HepG2 (cell line): Measurements from ENCODE around the gene RNF10. TPM values are rescaled to one million over a fixed set of nuclear protein-coding genes. Genes with fewer than 3 reads are reported as not detected.
A peak's percentile ranks its signal among the peaks of the same experiment; 100 is the strongest.

Experiments
- ATAC-seq: fragments of 200-7000 bp; cut with Tn5 transposase; 3 replicates; pipeline ENCODE4 v1.9.1; 2020; ENCODE audit warnings: mild to moderate bottlenecking, moderate library complexity
- Bru-seq: library from RNA; stranded (reverse); fragments of 400-500 nt; gene quantifications from one replicate; lab custom pipeline; 2021; lab: Mats Ljungman, UMichigan
- BruChase-seq, 2 experiments: library from RNA; stranded (reverse); fragments of 400-500 nt; gene quantifications; one replicate each; lab custom pipeline; 2021; lab: Mats Ljungman, UMichigan
- BruUV-seq: library from RNA; stranded (reverse); fragments of 400-500 nt; replicated peaks from 2 replicates; lab custom pipeline; 2021; lab: Mats Ljungman, UMichigan
- CTCF ChIA-PET: fragments of 300-600 bp; formaldehyde crosslinking; extraction: SDS; loops from one replicate; lab custom pipeline; 2021; ENCODE audit warnings: low total read pairs, inconsistent platforms, low intra/inter-chr PET ratio; lab: Yijun Ruan, JAX
- POLR2A ChIA-PET: fragments of 350-600 bp; sonication (Branson Sonifier 250); formaldehyde crosslinking; loops from one replicate; lab custom pipeline; 2020; ENCODE audit warnings: antibody characterized with exemption, inconsistent platforms; lab: Yijun Ruan, JAX
- DNase-seq: peaks from one replicate; pipeline ENCODE4 v3.0.0-alpha.2; 2015; ENCODE audit warnings: low spot score
- FAIRE-seq: peaks from 3 replicates; lab custom pipeline; 2011; peaks lifted over from hg19 to GRCh38; lab: Jason Lieb, UNC
- H2AFZ ChIP-seq: one replicate; pipeline ENCODE4 v1.6.1; 2011; ENCODE audit warnings: low read length, inconsistent platforms
- H3K27ac ChIP-seq: fragments of 300-600 bp; 3 replicates; pipeline ENCODE4 v1.8.0; 2011; ENCODE audit warnings: mixed run types, mild to moderate bottlenecking, mixed read lengths, low read length, inconsistent platforms; ENCODE audit not compliant: insufficient read depth; ENCODE audit errors: extremely low read length
- H3K27me3 ChIP-seq, 2 experiments: fragments of 200-600 bp in 1 of 2; 2 replicates in 1 of 2; 3 replicates in 1 of 2; pipeline versions ENCODE4 v1.6.0 to v1.8.0; 2011; ENCODE audit warnings: low read length in 2 of 2, mild to moderate bottlenecking in 2 of 2, moderate library complexity in 2 of 2, inconsistent platforms in 1 of 2; ENCODE audit not compliant: insufficient read depth in 2 of 2, control insufficient read depth in 1 of 2
- H3K36me3 ChIP-seq, 2 experiments: fragments of 200-600 bp in 1 of 2; replicated peaks in 1 of 2; 2 replicates in 1 of 2; 3 replicates in 1 of 2; pipeline versions ENCODE4 v1.5.1 to v1.8.0; 2011; ENCODE audit warnings: low read length in 2 of 2, inconsistent platforms in 1 of 2; ENCODE audit not compliant: insufficient read depth in 2 of 2, control insufficient read depth in 1 of 2
- H3K4me1 ChIP-seq: 2 replicates; pipeline ENCODE4 v1.5.1; 2012; ENCODE audit warnings: low read length, inconsistent platforms; ENCODE audit not compliant: insufficient read depth
- H3K4me2 ChIP-seq: 2 replicates; pipeline ENCODE4 v1.6.0; 2011; ENCODE audit warnings: low read depth, low read length, inconsistent platforms
- H3K4me3 ChIP-seq, 3 experiments: fragments of 200-600 bp in 1 of 3; sonication (generic), shearing (Covaris generic) in 1 of 3; replicated peaks in 1 of 3; 2 replicates each; pipeline ENCODE4 v1.5.1; 2011 to 2016; ENCODE audit warnings: low read length in 3 of 3, inconsistent platforms in 2 of 3, low read depth in 2 of 3, mild to moderate bottlenecking in 2 of 3, control low read depth in 1 of 3, mixed read lengths in 1 of 3; ENCODE audit not compliant: insufficient read depth in 1 of 3
- H3K79me2 ChIP-seq: one replicate; pipeline ENCODE4 v1.6.1; 2011; ENCODE audit warnings: low read length, inconsistent platforms; ENCODE audit not compliant: insufficient read depth
- H3K9ac ChIP-seq: 2 replicates; pipeline ENCODE4 v1.6.0; 2011; ENCODE audit warnings: mild to moderate bottlenecking, low read depth, low read length, inconsistent platforms; ENCODE audit not compliant: insufficient read depth
- H3K9me3 ChIP-seq: 2 replicates; pipeline ENCODE4 v1.5.1; 2012; ENCODE audit warnings: mild to moderate bottlenecking, low read length
- H4K20me1 ChIP-seq: 2 replicates; pipeline ENCODE4 v1.6.0; 2011; ENCODE audit warnings: inconsistent platforms, mild to moderate bottlenecking, low read length, moderate library complexity; ENCODE audit not compliant: insufficient read depth
- PHF20 ChIP-seq: sonication (generic); formaldehyde crosslinking; IDR thresholded peaks from 2 replicates; pipeline ENCODE4 v1.5.0; 2020; ENCODE audit warnings: mild to moderate bottlenecking, missing genetic modification reagents
- RFX3 ChIP-seq: IDR thresholded peaks from 2 replicates; pipeline ENCODE4 v1.6.1; 2016; ENCODE audit warnings: missing biosample characterization, missing genetic modification reagents
- SIX4 ChIP-seq: sonication (generic); formaldehyde crosslinking; IDR thresholded peaks from 2 replicates; pipeline ENCODE4 v1.4.0; 2020; ENCODE audit warnings: missing genetic modification reagents
- SOX5 ChIP-seq: IDR thresholded peaks from 2 replicates; pipeline ENCODE4 v1.6.1; 2016; ENCODE audit warnings: borderline replicate concordance
- SP4 ChIP-seq: sonication (generic); formaldehyde crosslinking; IDR thresholded peaks from 2 replicates; pipeline ENCODE4 v1.8.1; 2023; ENCODE audit warnings: mild to moderate bottlenecking, missing genetic modification reagents
- ZBTB8A ChIP-seq: sonication (generic); formaldehyde crosslinking; IDR thresholded peaks from 2 replicates; pipeline ENCODE4 v1.4.0; 2020; ENCODE audit warnings: mild to moderate bottlenecking, low read depth, missing genetic modification reagents, borderline replicate concordance
- ZNF570 ChIP-seq: sonication (generic); formaldehyde crosslinking; IDR thresholded peaks from 2 replicates; pipeline ENCODE4 v1.4.0; 2020; ENCODE audit warnings: mild to moderate bottlenecking, missing genetic modification reagents, borderline replicate concordance
- ZNF710 ChIP-seq: sonication (generic); formaldehyde crosslinking; IDR thresholded peaks from 2 replicates; pipeline ENCODE4 v1.5.0; 2020; ENCODE audit warnings: mild to moderate bottlenecking, missing genetic modification reagents, borderline replicate concordance
- WGBS: methylation state at CpG from one replicate; pipeline ENCODE4 v1.1.6; 2017; ENCODE audit warnings: low lambda C conversion rate; 5-methylcytosine and 5-hydroxymethylcytosine counted together
- in situ Hi-C: cut with HindIII; loops from 2 replicates; pipeline ENCODE4 v1.10.0; 2017; ENCODE audit warnings: low pct_unique_long_range_greater_than_20kb; ENCODE audit not compliant: extremely low pct_ligation_motif_present
- intact Hi-C: fragments of 100-400 bp; cut with micrococcal nuclease; formaldehyde crosslinking; loops from one replicate; pipeline ENCODE4 v1.10.0; 2022; ENCODE audit not compliant: unreplicated experiment
- long read RNA-seq, 2 experiments: library from RNA in 1 of 2; library from polyadenylated mRNA in 1 of 2; stranded (forward) in 1 of 2; unstranded in 1 of 2; transcript quantifications; one replicate each; pipeline ENCODE4 v2.0.0, GENCODE V29; 2019 to 2022
- polyA minus RNA-seq, 3 experiments: library from RNA; depleted of rRNA, polyadenylated mRNA; stranded (reverse); fragments of >200 nt; gene quantifications; 2 replicates each; pipeline ENCODE4 v1.2.3, GENCODE V29; 2011; ENCODE audit warnings: low replicate concordance in 1 of 3
- polyA plus RNA-seq, 8 experiments: library from polyadenylated mRNA; depleted of rRNA in 3 of 8; stranded (reverse) in 7 of 8; unstranded in 1 of 8; fragments of >200 nt; fragmentation: Illumina TruSeq in 4 of 8; extraction: Trizol in 4 of 8; gene quantifications; 2 replicates each; pipeline versions ENCODE4 v1.2.1 to v1.2.3, GENCODE V29; 2011 to 2016; ENCODE audit warnings: low read depth in 4 of 8, missing spikeins in 1 of 8, mixed read lengths in 1 of 8; ENCODE audit not compliant: insufficient read depth in 1 of 8
- total RNA-seq, 5 experiments: library from RNA; depleted of rRNA; stranded (reverse); fragments of >200 nt; fragmentation: Illumina TruSeq; extraction: Trizol; gene quantifications; 2 replicates each; pipeline ENCODE4 v1.2.3, GENCODE V29; 2016; ENCODE audit warnings: low read depth in 1 of 5
- TF ChIP-seq, protein P1 (sequence below): sonication (generic); formaldehyde crosslinking; IDR thresholded peaks from 2 replicates; pipeline ENCODE4 v1.4.0; 2020; ENCODE audit warnings: missing genetic modification reagents
- TF ChIP-seq, protein P2 (sequence below): sonication (generic); formaldehyde crosslinking; IDR thresholded peaks from 2 replicates; pipeline ENCODE4 v1.5.0; 2020; ENCODE audit warnings: missing genetic modification reagents

Gene RNF10
- total RNA-seq (2016; rRNA removed; fragmentation: Illumina TruSeq; extraction: Trizol), result 62.5 and 86.7 TPM in 2 replicates
- 36.2 and 39.7 TPM in 2 replicates for total RNA-seq (2016; cell fraction: cytosol; rRNA removed; fragmentation: Illumina TruSeq; extraction: Trizol; ENCODE audit: low read depth)
- total RNA-seq (2016; cell fraction: insoluble cytoplasmic fraction; rRNA removed; fragmentation: Illumina TruSeq; extraction: Trizol), result 66.2 and 77.2 TPM in 2 replicates
- 104 and 107 TPM in 2 replicates for total RNA-seq (2016; cell fraction: membrane; rRNA removed; fragmentation: Illumina TruSeq; extraction: Trizol)
- total RNA-seq (2016; cell fraction: nucleus; rRNA removed; fragmentation: Illumina TruSeq; extraction: Trizol), result 47.6 and 55.6 TPM in 2 replicates
- 74.5 and 88.0 TPM in 2 replicates for polyA plus RNA-seq (2011; rRNA removed)
- 62.6 and 91.2 TPM in 2 replicates for polyA plus RNA-seq (2011; cell fraction: cytosol; rRNA removed)
- 126 and 135 TPM in 2 replicates for polyA plus RNA-seq (2011; cell fraction: nucleus; rRNA removed)
- 103 and 107 TPM in 2 replicates for polyA plus RNA-seq (2012)
- polyA plus RNA-seq (2016; cell fraction: cytosol; fragmentation: Illumina TruSeq; extraction: Trizol; ENCODE audit: low read depth), result 32.5 and 32.6 TPM in 2 replicates
- 103 and 119 TPM in 2 replicates for polyA plus RNA-seq (2016; cell fraction: insoluble cytoplasmic fraction; fragmentation: Illumina TruSeq; extraction: Trizol; ENCODE audit: low read depth)
- polyA plus RNA-seq (2016; cell fraction: membrane; fragmentation: Illumina TruSeq; extraction: Trizol; ENCODE audit: low read depth), result 97.5 and 104 TPM in 2 replicates
- 115 and 120 TPM in 2 replicates for polyA plus RNA-seq (2016; cell fraction: nucleus; fragmentation: Illumina TruSeq; extraction: Trizol; ENCODE audit: insufficient read depth, low read depth)
- 124 and 137 TPM in 2 replicates for polyA minus RNA-seq (2011; rRNA and poly(A)+ RNA removed; ENCODE audit: low replicate concordance)
- polyA minus RNA-seq (2011; cell fraction: cytosol; rRNA and poly(A)+ RNA removed), result 65.4 and 101 TPM in 2 replicates
- polyA minus RNA-seq (2011; cell fraction: nucleus; rRNA and poly(A)+ RNA removed), result 93.5 and 100 TPM in 2 replicates
- Bru-seq, nascent RNA, result percentile 84 among the genes with signal in this experiment
- BruChase-seq, experiment 1, labeled RNA remaining after a 6-hour chase, result percentile 90 among the genes with signal in this experiment
- BruChase-seq, experiment 2, labeled RNA remaining after a 2-hour chase, result percentile 86 among the genes with signal in this experiment
- long read RNA-seq, experiment 1, transcript RNF10-201 (17 exons, 3,825 nt), result major isoform, 33 of 64 reads
- long read RNA-seq, experiment 1, partial matches to known transcripts, result 12 of 64 reads
- long read RNA-seq, experiment 1, other reads (novel, unspliced or antisense), result 15 of 64 reads
- long read RNA-seq, experiment 2, transcript RNF10-203 (17 exons, 2,671 nt), result minor isoform, 7 of 201 reads
- long read RNA-seq, experiment 2, transcript RNF10-201 (17 exons, 3,825 nt), result major isoform, 63 of 201 reads
- long read RNA-seq, experiment 2, partial matches to known transcripts, result 52 of 201 reads
- long read RNA-seq, experiment 2, other reads (novel, unspliced or antisense), result 77 of 201 reads

- DNase-seq (peak; percentile 84), ATAC-seq (peak; percentile 76), FAIRE-seq (peak; percentile 23)
- H3K27me3 ChIP-seq, result no peaks in the 10 kb centered on the region
- ChIA-PET POLR2A (interaction anchor here (1.0 to 3.0 kb wide), 5 partner anchors 12 to 47 kb away, joined by 3 to 14 read pairs (median 6); partner anchors contain the start of genes DYNLL1 and POP5), CTCF (no interaction called here)
- no peak within 1 kb of the TSS for H2AFZ ChIP-seq
- H3K4me3 ChIP-seq, result peak within 1 kb of the TSS; percentile 72 to 95 (median 88)
- in situ Hi-C loops (no loop called here), intact Hi-C loops (loop anchor here (5.0 kb wide), 1 partner anchor 77 kb away; no protein-coding TSS in a partner anchor)
- peaks cover 48% of the 10 kb centered on the region for H3K79me2 ChIP-seq
- BruUV-seq, result no TSS peak
- peaks cover 29% of the 10 kb centered on the region for H3K4me1 ChIP-seq
- peak within 1 kb of the TSS; percentile 80 for H3K27ac ChIP-seq
- peak within 1 kb of the TSS; percentile 87 for H3K4me2 ChIP-seq
- H3K9me3 ChIP-seq, result no peaks in the 10 kb centered on the region
- peaks cover 40% of the 10 kb centered on the region for H4K20me1 ChIP-seq
- peaks cover under 1 to 2% of the 10 kb centered on the region in 2 experiments; a peak in 3 of 5 replicates for H3K36me3 ChIP-seq
- peak within 1 kb of the TSS; percentile 93 for H3K9ac ChIP-seq
- WGBS, result 0% methylated on average over 13 of the region's 43 CpGs
- TF ChIP-seq, protein P1, sequence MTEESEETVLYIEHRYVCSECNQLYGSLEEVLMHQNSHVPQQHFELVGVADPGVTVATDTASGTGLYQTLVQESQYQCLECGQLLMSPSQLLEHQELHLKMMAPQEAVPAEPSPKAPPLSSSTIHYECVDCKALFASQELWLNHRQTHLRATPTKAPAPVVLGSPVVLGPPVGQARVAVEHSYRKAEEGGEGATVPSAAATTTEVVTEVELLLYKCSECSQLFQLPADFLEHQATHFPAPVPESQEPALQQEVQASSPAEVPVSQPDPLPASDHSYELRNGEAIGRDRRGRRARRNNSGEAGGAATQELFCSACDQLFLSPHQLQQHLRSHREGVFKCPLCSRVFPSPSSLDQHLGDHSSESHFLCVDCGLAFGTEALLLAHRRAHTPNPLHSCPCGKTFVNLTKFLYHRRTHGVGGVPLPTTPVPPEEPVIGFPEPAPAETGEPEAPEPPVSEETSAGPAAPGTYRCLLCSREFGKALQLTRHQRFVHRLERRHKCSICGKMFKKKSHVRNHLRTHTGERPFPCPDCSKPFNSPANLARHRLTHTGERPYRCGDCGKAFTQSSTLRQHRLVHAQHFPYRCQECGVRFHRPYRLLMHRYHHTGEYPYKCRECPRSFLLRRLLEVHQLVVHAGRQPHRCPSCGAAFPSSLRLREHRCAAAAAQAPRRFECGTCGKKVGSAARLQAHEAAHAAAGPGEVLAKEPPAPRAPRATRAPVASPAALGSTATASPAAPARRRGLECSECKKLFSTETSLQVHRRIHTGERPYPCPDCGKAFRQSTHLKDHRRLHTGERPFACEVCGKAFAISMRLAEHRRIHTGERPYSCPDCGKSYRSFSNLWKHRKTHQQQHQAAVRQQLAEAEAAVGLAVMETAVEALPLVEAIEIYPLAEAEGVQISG (CRISPR knock-in tag), result peak; percentile 63
- TF ChIP-seq RFX3 (CRISPR knock-in tag), result no peak
- TF ChIP-seq ZBTB8A (CRISPR knock-in tag), result 0 out of 2 replicates have a peak, but pooled peaks have one; percentile 48
- no peak for TF ChIP-seq ZNF570 (CRISPR knock-in tag)
- TF ChIP-seq SOX5 (CRISPR knock-in tag), result peak; percentile 17; the same call in 1 of the 2 replicates
- 0 out of 2 replicates have a peak, but pooled peaks have one; percentile 15 for TF ChIP-seq SP4 (CRISPR knock-in tag)
- TF ChIP-seq SIX4 (CRISPR knock-in tag), result no peak
- TF ChIP-seq, protein P2, sequence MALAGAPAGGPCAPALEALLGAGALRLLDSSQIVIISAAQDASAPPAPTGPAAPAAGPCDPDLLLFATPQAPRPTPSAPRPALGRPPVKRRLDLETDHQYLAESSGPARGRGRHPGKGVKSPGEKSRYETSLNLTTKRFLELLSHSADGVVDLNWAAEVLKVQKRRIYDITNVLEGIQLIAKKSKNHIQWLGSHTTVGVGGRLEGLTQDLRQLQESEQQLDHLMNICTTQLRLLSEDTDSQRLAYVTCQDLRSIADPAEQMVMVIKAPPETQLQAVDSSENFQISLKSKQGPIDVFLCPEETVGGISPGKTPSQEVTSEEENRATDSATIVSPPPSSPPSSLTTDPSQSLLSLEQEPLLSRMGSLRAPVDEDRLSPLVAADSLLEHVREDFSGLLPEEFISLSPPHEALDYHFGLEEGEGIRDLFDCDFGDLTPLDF (CRISPR knock-in tag), result no peak
- no peak for TF ChIP-seq PHF20 (CRISPR knock-in tag)
- no peak for TF ChIP-seq ZNF710
Observed at GRCh38 chr12:120534203-120534702, at the start of gene RNF10. Gene RNF10 (plus strand): TSS chr12:120534356. CDS start chr12:120534812, 456 bp downstream.
